ENCODE results near the gene BAZ1B. TPM values are rescaled to one million over a fixed set of nuclear protein-coding genes. Genes with fewer than 3 reads are reported as not detected.
A peak's percentile ranks its signal among the peaks of the same experiment; 100 is the strongest.

BAZ1B gene
- total and polyA plus RNA-seq, 9 of the 15 experiments (the other 6 are each of a cell fraction or from before 2014, with no cell fraction given) = 15.0 to 134 (median 79.5) TPM

GRCh38 chr7:73522105-73522872 is at the start of gene BAZ1B (continued):
- TF ChIP-seq FOXM1 (IDR thresholded peaks at IDR 0.05; ENCODE audit: low read depth) (peak; percentile 56; the same call in 1 of the 2 replicates), FOXM1 (CRISPR knock-in tag; IDR thresholded peaks at IDR 0.05; ENCODE audit: low read depth) (no peak), GTF2A2 (tag; IDR thresholded peaks at IDR 0.05) (no peak), KDM4B (IDR thresholded peaks at IDR 0.05; ENCODE audit: borderline replicate concordance in 2 of 2, low read depth in 1 of 2) (peak in 1 of 2 experiments; percentile 70; a peak in 1 of 4 replicates), CCAR2 (IDR thresholded peaks at IDR 0.05; ENCODE audit: low read depth, low read length) (no peak), NFYB (IDR thresholded peaks at IDR 0.05; ENCODE audit: extremely low read depth, insufficient read length) (peak; percentile 97), THAP12 (CRISPR knock-in tag; IDR thresholded peaks at IDR 0.05) (no peak), OTX1 (CRISPR knock-in tag; IDR thresholded peaks at IDR 0.05) (0 out of 2 replicates have a peak, but pooled peaks have one; percentile 4), PTTG1 (tag; IDR thresholded peaks at IDR 0.05; ENCODE audit: low read depth) (no peak), NR0B1 (IDR thresholded peaks at IDR 0.05; ENCODE audit: partially characterized antibody) (no peak), ZFX (CRISPR knock-in tag; IDR thresholded peaks at IDR 0.05) (peak; percentile 81), IFI16 (CRISPR knock-in tag; IDR thresholded peaks at IDR 0.05) (no peak), SMAD3 (CRISPR knock-in tag; conservative IDR thresholded peaks at IDR 0.05) (peak; percentile 52; the same call in 1 of the 2 replicates), HNRNPL (IDR thresholded peaks at IDR 0.05; ENCODE audit: low read depth, low read length) (no peak), JUNB (CRISPR knock-in tag; conservative IDR thresholded peaks at IDR 0.05) (no peak), PRMT5 (CRISPR knock-in tag; IDR thresholded peaks at IDR 0.05) (no peak)
- TF ChIP-seq, protein P1, sequence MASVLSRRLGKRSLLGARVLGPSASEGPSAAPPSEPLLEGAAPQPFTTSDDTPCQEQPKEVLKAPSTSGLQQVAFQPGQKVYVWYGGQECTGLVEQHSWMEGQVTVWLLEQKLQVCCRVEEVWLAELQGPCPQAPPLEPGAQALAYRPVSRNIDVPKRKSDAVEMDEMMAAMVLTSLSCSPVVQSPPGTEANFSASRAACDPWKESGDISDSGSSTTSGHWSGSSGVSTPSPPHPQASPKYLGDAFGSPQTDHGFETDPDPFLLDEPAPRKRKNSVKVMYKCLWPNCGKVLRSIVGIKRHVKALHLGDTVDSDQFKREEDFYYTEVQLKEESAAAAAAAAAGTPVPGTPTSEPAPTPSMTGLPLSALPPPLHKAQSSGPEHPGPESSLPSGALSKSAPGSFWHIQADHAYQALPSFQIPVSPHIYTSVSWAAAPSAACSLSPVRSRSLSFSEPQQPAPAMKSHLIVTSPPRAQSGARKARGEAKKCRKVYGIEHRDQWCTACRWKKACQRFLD (CRISPR knock-in tag; IDR thresholded peaks at IDR 0.05) = peak; percentile 94
- TF ChIP-seq, protein P2, sequence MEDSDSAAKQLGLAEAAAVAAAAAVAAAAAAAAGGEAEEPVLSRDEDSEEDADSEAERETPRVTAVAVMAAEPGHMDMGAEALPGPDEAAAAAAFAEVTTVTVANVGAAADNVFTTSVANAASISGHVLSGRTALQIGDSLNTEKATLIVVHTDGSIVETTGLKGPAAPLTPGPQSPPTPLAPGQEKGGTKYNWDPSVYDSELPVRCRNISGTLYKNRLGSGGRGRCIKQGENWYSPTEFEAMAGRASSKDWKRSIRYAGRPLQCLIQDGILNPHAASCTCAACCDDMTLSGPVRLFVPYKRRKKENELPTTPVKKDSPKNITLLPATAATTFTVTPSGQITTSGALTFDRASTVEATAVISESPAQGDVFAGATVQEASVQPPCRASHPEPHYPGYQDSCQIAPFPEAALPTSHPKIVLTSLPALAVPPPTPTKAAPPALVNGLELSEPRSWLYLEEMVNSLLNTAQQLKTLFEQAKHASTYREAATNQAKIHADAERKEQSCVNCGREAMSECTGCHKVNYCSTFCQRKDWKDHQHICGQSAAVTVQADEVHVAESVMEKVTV (CRISPR knock-in tag; IDR thresholded peaks at IDR 0.05) = no peak; the same call in 1 of the 2 replicates
- TF ChIP-seq, protein P3, sequence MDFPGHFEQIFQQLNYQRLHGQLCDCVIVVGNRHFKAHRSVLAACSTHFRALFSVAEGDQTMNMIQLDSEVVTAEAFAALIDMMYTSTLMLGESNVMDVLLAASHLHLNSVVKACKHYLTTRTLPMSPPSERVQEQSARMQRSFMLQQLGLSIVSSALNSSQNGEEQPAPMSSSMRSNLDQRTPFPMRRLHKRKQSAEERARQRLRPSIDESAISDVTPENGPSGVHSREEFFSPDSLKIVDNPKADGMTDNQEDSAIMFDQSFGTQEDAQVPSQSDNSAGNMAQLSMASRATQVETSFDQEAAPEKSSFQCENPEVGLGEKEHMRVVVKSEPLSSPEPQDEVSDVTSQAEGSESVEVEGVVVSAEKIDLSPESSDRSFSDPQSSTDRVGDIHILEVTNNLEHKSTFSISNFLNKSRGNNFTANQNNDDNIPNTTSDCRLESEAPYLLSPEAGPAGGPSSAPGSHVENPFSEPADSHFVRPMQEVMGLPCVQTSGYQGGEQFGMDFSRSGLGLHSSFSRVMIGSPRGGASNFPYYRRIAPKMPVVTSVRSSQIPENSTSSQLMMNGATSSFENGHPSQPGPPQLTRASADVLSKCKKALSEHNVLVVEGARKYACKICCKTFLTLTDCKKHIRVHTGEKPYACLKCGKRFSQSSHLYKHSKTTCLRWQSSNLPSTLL (IDR thresholded peaks at IDR 0.05) = no peak
